ENCODE measurements around the gene FHIT. TPM values are rescaled to one million over a fixed set of nuclear protein-coding genes. Genes with fewer than 3 reads are reported as not detected.

The FHIT gene
- total and polyA plus RNA-seq, 2 of the 4 experiments (the other 2 are of a cell fraction): 0.07 TPM; not detected in 1

DNA sequence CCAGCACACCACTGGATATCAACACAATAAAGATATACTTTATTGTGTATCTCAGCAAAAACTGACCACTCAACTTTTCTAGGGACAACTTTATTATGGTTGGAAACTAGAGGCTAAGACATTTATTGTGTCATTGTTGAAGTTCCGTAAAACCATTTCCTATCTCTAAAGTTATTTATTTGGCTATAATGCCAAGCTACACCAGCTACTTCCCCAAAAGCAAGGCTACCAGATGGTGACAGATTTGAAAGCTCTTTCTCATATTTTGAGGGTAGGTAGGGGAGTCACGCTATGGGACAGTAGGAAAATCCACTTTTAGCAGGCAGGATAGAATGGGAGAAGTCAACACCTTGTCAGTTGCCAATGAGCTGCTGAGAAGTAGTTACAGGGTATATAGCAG lies 1366.8 kb downstream of the FHIT start:
- no peak overlapping the region for H3K4ac ChIP-seq (ENCODE audit: low read depth, low read length)
- H2AK9ac ChIP-seq (replicated peaks; ENCODE audit: low read depth, low read length, poor library complexity): no peak overlapping the region
- peaks cover 4% of the 10 kb centered on the region for H3K27me3 ChIP-seq (ENCODE audit: control insufficient read depth, insufficient read depth, low read length)
- no peaks in the 10 kb centered on the region for H3K4me1 ChIP-seq (ENCODE audit: control insufficient read depth, insufficient read depth, low read length)
- no peak overlapping the region for H4K8ac ChIP-seq (ENCODE audit: low read depth in 2 of 2, low read length in 2 of 2)
- H2AFZ ChIP-seq (replicated peaks; ENCODE audit: low read length, poor library complexity): no peak overlapping the region
- H3K56ac ChIP-seq (ENCODE audit: extremely low read depth, insufficient read depth, low read length): no peak overlapping the region
- H3K18ac ChIP-seq (ENCODE audit: low read depth, low read length): no peak overlapping the region
- TF ChIP-seq ELK1 (IDR thresholded peaks at IDR 0.05; ENCODE audit: borderline replicate concordance, low read depth, low read length) (no peak), RFX5 (IDR thresholded peaks at IDR 0.05; ENCODE audit: low read depth, low read length) (no peak), NFE2L2 (IDR thresholded peaks at IDR 0.05; ENCODE audit: low read depth, low read length) (no peak), MAFK (IDR thresholded peaks at IDR 0.05; ENCODE audit: low read depth, low read length) (no peak), MXI1 (IDR thresholded peaks at IDR 0.05; ENCODE audit: borderline replicate concordance, low read depth, low read length) (no peak), POLR2A (IDR thresholded peaks at IDR 0.05; ENCODE audit: low read depth, low read length) (no peak), SMC3 (IDR thresholded peaks at IDR 0.05; ENCODE audit: low read depth, low read length) (no peak), RAD21 (IDR thresholded peaks at IDR 0.05; ENCODE audit: low read length) (no peak), FOS (IDR thresholded peaks at IDR 0.05; ENCODE audit: low read depth, low read length) (no peak), CTCF (conservative IDR thresholded peaks at IDR 0.05; ENCODE audit: low read depth, low read length) (no peak), CHD1 (IDR thresholded peaks at IDR 0.05; ENCODE audit: low read depth, low read length) (no peak), CEBPB (IDR thresholded peaks at IDR 0.05; ENCODE audit: low read depth, low read length) (no peak), BHLHE40 (IDR thresholded peaks at IDR 0.05; ENCODE audit: low read depth, low read length) (no peak), MAZ (IDR thresholded peaks at IDR 0.05; ENCODE audit: borderline replicate concordance, low read depth, low read length) (no peak), RCOR1 (IDR thresholded peaks at IDR 0.05; ENCODE audit: insufficient replicate concordance, low read length) (no peak)
- TF ChIP-seq, protein P1, sequence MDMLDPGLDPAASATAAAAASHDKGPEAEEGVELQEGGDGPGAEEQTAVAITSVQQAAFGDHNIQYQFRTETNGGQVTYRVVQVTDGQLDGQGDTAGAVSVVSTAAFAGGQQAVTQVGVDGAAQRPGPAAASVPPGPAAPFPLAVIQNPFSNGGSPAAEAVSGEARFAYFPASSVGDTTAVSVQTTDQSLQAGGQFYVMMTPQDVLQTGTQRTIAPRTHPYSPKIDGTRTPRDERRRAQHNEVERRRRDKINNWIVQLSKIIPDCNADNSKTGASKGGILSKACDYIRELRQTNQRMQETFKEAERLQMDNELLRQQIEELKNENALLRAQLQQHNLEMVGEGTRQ (IDR thresholded peaks at IDR 0.05; ENCODE audit: low read depth, low read length): no peak
- intact Hi-C loops (cut with micrococcal nuclease) (no loop called here), dilution Hi-C loops (cut with HindIII; ENCODE audit: low sequenced_read_pairs, unreplicated experiment) (no loop called here), in situ Hi-C loops (cut with MboI; ENCODE audit: low sequenced_read_pairs) (no loop called here)
- no peaks in the 10 kb centered on the region for H3K79me1 ChIP-seq (ENCODE audit: low read depth in 1 of 2, low read length in 2 of 2)
- no peak overlapping the region for H2BK20ac ChIP-seq (ENCODE audit: low read depth, low read length)
- BruUV-seq (replicated peaks): no TSS peak
- H4K5ac ChIP-seq (ENCODE audit: low read depth, low read length): no peak overlapping the region
- H3K36me3 ChIP-seq (ENCODE audit: control insufficient read depth, insufficient read depth, low read length): no peaks in the 10 kb centered on the region
- H3K14ac ChIP-seq (replicated peaks; ENCODE audit: low read depth, low read length): no peak overlapping the region
- H2AK5ac ChIP-seq (ENCODE audit: low read depth, low read length): no peak overlapping the region
- H3K9ac ChIP-seq (ENCODE audit: low read depth, low read length): no peak overlapping the region
- ChIA-PET POLR2A (ENCODE audit: unreplicated experiment) (no interaction called here), CTCF (no interaction called here)
- H3K9me3 ChIP-seq (ENCODE audit: control insufficient read depth, insufficient read depth, low read length): no peaks in the 10 kb centered on the region
- no CpG with 5 or more reads among the region's 2 CpGs for WGBS, 2 experiments (ENCODE audit: extremely low coverage in 2 of 2, insufficient read length in 1 of 2)
- no peak overlapping the region for H3K4me2 ChIP-seq (ENCODE audit: low read depth, low read length)
- H3K9me1 ChIP-seq (ENCODE audit: insufficient read depth, low read length): no peaks in the 10 kb centered on the region
- H2BK120ac ChIP-seq (ENCODE audit: low read depth, low read length): no peak overlapping the region
- H2BK5ac ChIP-seq (ENCODE audit: low read depth, low read length, poor library complexity, severe bottlenecking): no peak overlapping the region
- H4K91ac ChIP-seq (ENCODE audit: insufficient read depth, low read depth, low read length): no peak overlapping the region
- no peak overlapping the region for H3K4me3 ChIP-seq (ENCODE audit: insufficient read depth, low read depth, low read length)
- no peak for DNase-seq
- H3K23ac ChIP-seq (ENCODE audit: low read depth, low read length): no peak overlapping the region
- no peak overlapping the region for H3K27ac ChIP-seq (ENCODE audit: insufficient read depth, low read length)
- no peaks in the 10 kb centered on the region for H4K20me1 ChIP-seq (ENCODE audit: insufficient read depth, low read length)
- no peak for ATAC-seq (ENCODE audit: low read depth)
- H2BK15ac ChIP-seq (ENCODE audit: low read depth, low read length): no peak overlapping the region
